Esophagus muscularis mucosa (tissue), 4 donors: ENCODE results near the gene AFAP1. TPM values are rescaled to one million over a fixed set of nuclear protein-coding genes. Genes with fewer than 3 reads are reported as not detected.

Experiments used
- DNase-seq: peaks from one replicate; pipeline ENCODE4 v3.0.0-alpha.2; 2017; ENCODE audit errors: extremely low spot score
- H3K27ac ChIP-seq, 4 donors: fragments of 200-600 bp; sonication (generic); replicated peaks in 1 of 4; 1 replicate in 3 of 4; 2 replicates in 1 of 4; pipeline ENCODE4 v1.5.1; 2016 to 2019; ENCODE audit warnings: mild to moderate bottlenecking in 1 of 4
- H3K27me3 ChIP-seq, 4 donors: fragments of 200-600 bp; sonication (generic); one replicate each; pipeline versions ENCODE4 v1.5.1 to v1.6.0; 2016 to 2019
- H3K36me3 ChIP-seq, 4 donors: fragments of 200-600 bp; sonication (generic); one replicate each; pipeline ENCODE4 v1.5.1; 2016 to 2019
- H3K4me1 ChIP-seq, 4 donors: fragments of 200-600 bp; sonication (generic); one replicate each; pipeline ENCODE4 v1.5.1; 2016 to 2019
- H3K4me3 ChIP-seq, 4 donors: fragments of 200-600 bp; sonication (generic); 1 replicate in 2 of 4; 2 replicates in 2 of 4; pipeline ENCODE4 v1.5.1; 2016 to 2019; ENCODE audit warnings: mild to moderate bottlenecking in 4 of 4, moderate library complexity in 1 of 4
- H3K9me3 ChIP-seq, 4 donors: fragments of 200-600 bp; sonication (generic); 1 replicate in 3 of 4; 2 replicates in 1 of 4; pipeline ENCODE4 v1.5.1; 2016 to 2019
- CTCF ChIP-seq, 3 experiments: fragments of 200-600 bp in 2 of 3; fragments of 450-650 bp in 1 of 3; sonication (generic) in 2 of 3; IDR thresholded peaks; one replicate each; pipeline ENCODE4 v1.5.1; 2017 to 2019; ENCODE audit warnings: antibody characterized with exemption in 3 of 3, mild to moderate bottlenecking in 2 of 3, moderate library complexity in 1 of 3
- EP300 ChIP-seq: sonication (generic); formaldehyde crosslinking; IDR thresholded peaks from one replicate; pipeline ENCODE4 v1.6.1; 2017; ENCODE audit warnings: antibody characterized with exemption
- POLR2A ChIP-seq: fragments of 450-650 bp; IDR thresholded peaks from one replicate; pipeline ENCODE4 v1.6.1; 2017; ENCODE audit warnings: antibody characterized with exemption, moderate library complexity, mild to moderate bottlenecking, low read depth
- POLR2AphosphoS5 ChIP-seq, 2 donors: sonication (generic); formaldehyde crosslinking; IDR thresholded peaks; one replicate each; pipeline ENCODE4 v1.6.1; 2017; ENCODE audit warnings: antibody characterized with exemption in 2 of 2
- WGBS: methylation state at CpG from one replicate; pipeline ENCODE4 v1.1.5; 2018; 5-methylcytosine and 5-hydroxymethylcytosine counted together
- intact Hi-C: fragments of 100-400 bp; cut with DNase I; formaldehyde crosslinking; loops from one replicate; pipeline ENCODE4 v1.15.1; 2023
- total RNA-seq, 4 donors: library from RNA; depleted of rRNA; stranded (reverse); fragments of >200 nt; gene quantifications; one replicate each; pipeline versions ENCODE4 v1.1.0 to v1.2.1, GENCODE V29; 2016

AFAP1 gene
- total RNA-seq, 4 donors from 2014 or later: 37.8 to 71.3 (median 50.9) TPM

GRCh38 chr4:7727749-7728148 lies 211.9 kb downstream of the AFAP1 start:
- no peaks in the 10 kb centered on the region for H3K4me1 ChIP-seq
- DNase-seq: no peak
- no peak overlapping the region for H3K4me3 ChIP-seq
- 100% methylated on average over 1 of the region's 1 CpG for WGBS
- no peaks in the 10 kb centered on the region for H3K9me3 ChIP-seq
- no peaks in the 10 kb centered on the region for H3K27me3 ChIP-seq
- H3K27ac ChIP-seq: no peak overlapping the region
- intact Hi-C loops: no loop called here
- peaks cover 0 to 25% (median 11%) of the 10 kb centered on the region in 4 donors for H3K36me3 ChIP-seq
- TF ChIP-seq POLR2A: no peak
- TF ChIP-seq POLR2AphosphoS5 (IDR thresholded peaks at IDR 0.05): no peak

GRCh38 chr4:7726665-7727413 lies 212.8 kb downstream of the AFAP1 start:
- WGBS: 89% methylated on average over 18 of the region's 22 CpGs
- DNase-seq: no peak
- no peaks in the 10 kb centered on the region for H3K27me3 ChIP-seq
- no peaks in the 10 kb centered on the region for H3K4me1 ChIP-seq
- no peak overlapping the region for H3K27ac ChIP-seq
- H3K36me3 ChIP-seq: peaks cover 0 to 25% (median 11%) of the 10 kb centered on the region in 4 donors
- no peak overlapping the region for H3K4me3 ChIP-seq
- H3K9me3 ChIP-seq: no peaks in the 10 kb centered on the region
- TF ChIP-seq POLR2AphosphoS5 (IDR thresholded peaks at IDR 0.05) (no peak), POLR2A (no peak)
- intact Hi-C loops: no loop called here

GRCh38 chr4:7725951-7726350 lies 213.7 kb downstream of the AFAP1 start:
- intact Hi-C loops: no loop called here
- H3K9me3 ChIP-seq: no peaks in the 10 kb centered on the region
- no peaks in the 10 kb centered on the region for H3K27me3 ChIP-seq
- no peak for DNase-seq
- H3K27ac ChIP-seq: no peak overlapping the region
- no peak overlapping the region for H3K4me3 ChIP-seq
- peaks cover 0 to 25% (median 11%) of the 10 kb centered on the region in 4 donors for H3K36me3 ChIP-seq
- 80% methylated on average over 1 of the region's 9 CpGs for WGBS
- TF ChIP-seq POLR2A: no peak
- TF ChIP-seq CTCF (IDR thresholded peaks at IDR 0.05): no peak
- TF ChIP-seq POLR2AphosphoS5 (IDR thresholded peaks at IDR 0.05): no peak
- no peak for TF ChIP-seq EP300
- H3K4me1 ChIP-seq: no peaks in the 10 kb centered on the region

GRCh38 chr4:7723625-7724024 lies 216.0 kb downstream of the AFAP1 start:
- Histone ChIP-seq H3K27ac (no peak overlapping the region), H3K27me3 (peaks cover 0 to 6% (median 0%) of the 10 kb centered on the region in 4 donors), H3K9me3 (no peaks in the 10 kb centered on the region), H3K4me3 (no peak overlapping the region), H3K4me1 (peaks cover 4 to 8% (median 7%) of the 10 kb centered on the region in 4 donors), H3K36me3 (peaks cover 0 to 19% (median 4%) of the 10 kb centered on the region in 4 donors)
- TF ChIP-seq POLR2A (no peak), EP300 (no peak), POLR2AphosphoS5 (IDR thresholded peaks at IDR 0.05) (no peak), CTCF (IDR thresholded peaks at IDR 0.05) (no peak)
- intact Hi-C loops: no loop called here
- WGBS: 97% methylated on average over 13 of the region's 16 CpGs
- DNase-seq: no peak

- Histone ChIP-seq H3K4me1 (peaks cover 4 to 8% (median 7%) of the 10 kb centered on the region in 4 donors), H3K27ac (no peak overlapping the region), H3K27me3 (peaks cover 0 to 6% (median 0%) of the 10 kb centered on the region in 4 donors), H3K4me3 (no peak overlapping the region), H3K9me3 (no peaks in the 10 kb centered on the region), H3K36me3 (peaks cover 0 to 15% (median 3%) of the 10 kb centered on the region in 4 donors)
- TF ChIP-seq EP300: no peak
- TF ChIP-seq POLR2A: no peak
- TF ChIP-seq CTCF (IDR thresholded peaks at IDR 0.05): no peak
- no peak for TF ChIP-seq POLR2AphosphoS5 (IDR thresholded peaks at IDR 0.05)
- 85% methylated on average over 22 of the region's 22 CpGs for WGBS
- DNase-seq: no peak
- intact Hi-C loops: no loop called here
Observed at GRCh38 chr4:7722766-7723387, 216.8 kb downstream of the AFAP1 start.
